ENCODE results near the gene FAM174A. TPM values are rescaled to one million over a fixed set of nuclear protein-coding genes. Genes with fewer than 3 reads are reported as not detected.

Gene FAM174A
- total RNA-seq, 2 donors from 2014 or later: 6.9 to 9.6 TPM

- H3K27me3 ChIP-seq (ENCODE audit: control insufficient read depth, insufficient read depth, low read length, poor library complexity, severe bottlenecking): no peaks in the 10 kb centered on the region
- peaks cover 18% of the 10 kb centered on the region for H3K9me3 ChIP-seq (ENCODE audit: control insufficient read depth, low read length)
- peaks cover 13% of the 10 kb centered on the region for H3K4me1 Mint-ChIP-seq
- no peaks in the 10 kb centered on the region for H3K36me3 Mint-ChIP-seq (ENCODE audit: low read depth)
- no peak overlapping the region for H3K9ac ChIP-seq (ENCODE audit: extremely low read depth, low read length, poor library complexity, severe bottlenecking)
- peak overlapping the region; percentile 13 for H3K4me3 ChIP-seq (ENCODE audit: low read length)
- no peak overlapping the region for H3K27ac Mint-ChIP-seq
- DNase-seq: peak; percentile 85
- no peak overlapping the region for H3K4me3 Mint-ChIP-seq
- WGBS, 2 experiments (ENCODE audit: insufficient coverage in 1 of 2, insufficient read length in 1 of 2): 60% methylated on average over 1 of the region's 1 CpG; no CpG with 5 or more reads in 1 of the 2 experiments
- no peak overlapping the region for H3K27ac ChIP-seq (ENCODE audit: low read depth, low read length)
- H3K27me3 Mint-ChIP-seq (ENCODE audit: insufficient read depth): peaks cover 7% of the 10 kb centered on the region
- TF ChIP-seq CTCF (conservative IDR thresholded peaks at IDR 0.05): peak; percentile 75
- H3K9me3 Mint-ChIP-seq: peaks cover 2% of the 10 kb centered on the region
- H3K36me3 ChIP-seq (ENCODE audit: control insufficient read depth, insufficient read depth, low read length): no peaks in the 10 kb centered on the region
- no peaks in the 10 kb centered on the region for H3K4me1 ChIP-seq (ENCODE audit: control insufficient read depth, insufficient read depth, low read length)
Observed at GRCh38 chr5:100520348-100520747, 14.8 kb upstream of the FAM174A start.

GRCh38 chr5:100537946-100538345, 2.8 kb downstream of the FAM174A start:
- H3K36me3 Mint-ChIP-seq (ENCODE audit: low read depth): no peaks in the 10 kb centered on the region
- no peaks in the 10 kb centered on the region for H3K27me3 Mint-ChIP-seq (ENCODE audit: insufficient read depth)
- H3K4me3 ChIP-seq (ENCODE audit: low read length): peak overlapping the region; percentile 88
- H3K9me3 Mint-ChIP-seq: no peaks in the 10 kb centered on the region
- no peak overlapping the region for H3K4me3 Mint-ChIP-seq
- H3K4me1 ChIP-seq (ENCODE audit: control insufficient read depth, insufficient read depth, low read length): no peaks in the 10 kb centered on the region
- DNase-seq: no peak
- H3K36me3 ChIP-seq (ENCODE audit: control insufficient read depth, insufficient read depth, low read length): no peaks in the 10 kb centered on the region
- WGBS, 2 experiments (ENCODE audit: insufficient coverage in 1 of 2, insufficient read length in 1 of 2): 96 to 100% methylated on average over 1 of the region's 1 CpG
- peaks cover 15% of the 10 kb centered on the region for H3K4me1 Mint-ChIP-seq
- no peak overlapping the region for H3K27ac Mint-ChIP-seq
- no peak for TF ChIP-seq CTCF (conservative IDR thresholded peaks at IDR 0.05)
- H3K9me3 ChIP-seq (ENCODE audit: control insufficient read depth, low read length): no peaks in the 10 kb centered on the region
- no peaks in the 10 kb centered on the region for H3K27me3 ChIP-seq (ENCODE audit: control insufficient read depth, insufficient read depth, low read length, poor library complexity, severe bottlenecking)
- H3K9ac ChIP-seq (ENCODE audit: extremely low read depth, low read length, poor library complexity, severe bottlenecking): no peak overlapping the region
- no peak overlapping the region for H3K27ac ChIP-seq (ENCODE audit: low read depth, low read length)

GRCh38 chr5:100539519-100539918, 4.3 kb downstream of the FAM174A start:
- H3K4me1 ChIP-seq (ENCODE audit: control insufficient read depth, insufficient read depth, low read length): no peaks in the 10 kb centered on the region
- H3K27me3 Mint-ChIP-seq (ENCODE audit: insufficient read depth): no peaks in the 10 kb centered on the region
- no peak for TF ChIP-seq CTCF (conservative IDR thresholded peaks at IDR 0.05)
- H3K27ac Mint-ChIP-seq: no peak overlapping the region
- no peaks in the 10 kb centered on the region for H3K36me3 ChIP-seq (ENCODE audit: control insufficient read depth, insufficient read depth, low read length)
- no peaks in the 10 kb centered on the region for H3K9me3 Mint-ChIP-seq
- no peak overlapping the region for H3K27ac ChIP-seq (ENCODE audit: low read depth, low read length)
- H3K36me3 Mint-ChIP-seq (ENCODE audit: low read depth): no peaks in the 10 kb centered on the region
- DNase-seq: no peak
- no peak overlapping the region for H3K4me3 Mint-ChIP-seq
- peaks cover 15% of the 10 kb centered on the region for H3K4me1 Mint-ChIP-seq
- no peak overlapping the region for H3K4me3 ChIP-seq (ENCODE audit: low read length)
- no peaks in the 10 kb centered on the region for H3K9me3 ChIP-seq (ENCODE audit: control insufficient read depth, low read length)
- H3K27me3 ChIP-seq (ENCODE audit: control insufficient read depth, insufficient read depth, low read length, poor library complexity, severe bottlenecking): no peaks in the 10 kb centered on the region
- 88% methylated on average over 3 of the region's 3 CpGs; no CpG with 5 or more reads in 1 of the 2 experiments for WGBS, 2 experiments (ENCODE audit: insufficient coverage in 1 of 2, insufficient read length in 1 of 2)
- no peak overlapping the region for H3K9ac ChIP-seq (ENCODE audit: extremely low read depth, low read length, poor library complexity, severe bottlenecking)

Measured in endodermal cell (in vitro differentiated cells).